ENCODE data around the gene CTSH. TPM values are rescaled to one million over a fixed set of nuclear protein-coding genes. Genes with fewer than 3 reads are reported as not detected.

The CTSH gene
- total RNA-seq, 2 donors from 2014 or later = 61.9 to 101 TPM

DNA sequence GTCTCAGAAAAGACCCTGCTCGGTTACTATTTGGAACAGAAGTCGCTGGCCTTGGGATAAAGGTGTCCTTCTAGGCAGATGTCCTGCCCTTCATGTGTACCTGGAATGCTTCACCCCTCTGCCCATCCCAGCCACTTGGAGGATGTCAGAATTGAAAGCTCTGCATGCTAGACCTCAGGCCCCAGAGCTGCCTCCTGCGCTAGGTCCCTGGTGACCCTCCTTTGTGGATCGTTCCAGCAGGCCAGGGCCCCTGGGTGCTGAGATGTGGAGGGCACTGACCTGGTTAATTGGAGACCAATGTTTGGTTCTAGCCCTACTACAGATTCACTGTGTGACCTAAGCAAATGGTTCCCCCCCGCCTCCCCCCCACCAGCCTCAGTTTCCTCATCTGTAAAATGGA lies 2.7 kb upstream of the CTSH start:
- Histone ChIP-seq H3K36me3 (ENCODE audit: control insufficient read depth, insufficient read depth, low read length) (no peaks in the 10 kb centered on the region), H3K27ac (ENCODE audit: low read depth, low read length) (no peak overlapping the region), H3K4me1 (ENCODE audit: control insufficient read depth, insufficient read depth, low read length) (peaks cover 9% of the 10 kb centered on the region), H3K9me3 (ENCODE audit: control insufficient read depth, low read length) (no peaks in the 10 kb centered on the region), H3K9ac (ENCODE audit: extremely low read depth, low read length, poor library complexity, severe bottlenecking) (no peak overlapping the region), H3K27me3 (ENCODE audit: control insufficient read depth, insufficient read depth, low read length, poor library complexity, severe bottlenecking) (peaks cover 8% of the 10 kb centered on the region), H3K4me3 (ENCODE audit: low read length) (no peak overlapping the region)
- TF ChIP-seq, protein P1, sequence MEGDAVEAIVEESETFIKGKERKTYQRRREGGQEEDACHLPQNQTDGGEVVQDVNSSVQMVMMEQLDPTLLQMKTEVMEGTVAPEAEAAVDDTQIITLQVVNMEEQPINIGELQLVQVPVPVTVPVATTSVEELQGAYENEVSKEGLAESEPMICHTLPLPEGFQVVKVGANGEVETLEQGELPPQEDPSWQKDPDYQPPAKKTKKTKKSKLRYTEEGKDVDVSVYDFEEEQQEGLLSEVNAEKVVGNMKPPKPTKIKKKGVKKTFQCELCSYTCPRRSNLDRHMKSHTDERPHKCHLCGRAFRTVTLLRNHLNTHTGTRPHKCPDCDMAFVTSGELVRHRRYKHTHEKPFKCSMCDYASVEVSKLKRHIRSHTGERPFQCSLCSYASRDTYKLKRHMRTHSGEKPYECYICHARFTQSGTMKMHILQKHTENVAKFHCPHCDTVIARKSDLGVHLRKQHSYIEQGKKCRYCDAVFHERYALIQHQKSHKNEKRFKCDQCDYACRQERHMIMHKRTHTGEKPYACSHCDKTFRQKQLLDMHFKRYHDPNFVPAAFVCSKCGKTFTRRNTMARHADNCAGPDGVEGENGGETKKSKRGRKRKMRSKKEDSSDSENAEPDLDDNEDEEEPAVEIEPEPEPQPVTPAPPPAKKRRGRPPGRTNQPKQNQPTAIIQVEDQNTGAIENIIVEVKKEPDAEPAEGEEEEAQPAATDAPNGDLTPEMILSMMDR (conservative IDR thresholded peaks at IDR 0.05) = no peak
- no peak for DNase-seq
- H3K9me3 Mint-ChIP-seq = no peaks in the 10 kb centered on the region
- WGBS, 2 experiments (ENCODE audit: insufficient coverage in 1 of 2, insufficient read length in 1 of 2) = 87 to 99% methylated on average over 3 to 4 of the region's 5 CpGs
- no peaks in the 10 kb centered on the region for H3K36me3 Mint-ChIP-seq (ENCODE audit: low read depth)
- peaks cover 39% of the 10 kb centered on the region for H3K4me1 Mint-ChIP-seq
- H3K4me3 Mint-ChIP-seq = no peak overlapping the region
- H3K27ac Mint-ChIP-seq = no peak overlapping the region
- H3K27me3 Mint-ChIP-seq (ENCODE audit: insufficient read depth) = peaks cover 27% of the 10 kb centered on the region

DNA sequence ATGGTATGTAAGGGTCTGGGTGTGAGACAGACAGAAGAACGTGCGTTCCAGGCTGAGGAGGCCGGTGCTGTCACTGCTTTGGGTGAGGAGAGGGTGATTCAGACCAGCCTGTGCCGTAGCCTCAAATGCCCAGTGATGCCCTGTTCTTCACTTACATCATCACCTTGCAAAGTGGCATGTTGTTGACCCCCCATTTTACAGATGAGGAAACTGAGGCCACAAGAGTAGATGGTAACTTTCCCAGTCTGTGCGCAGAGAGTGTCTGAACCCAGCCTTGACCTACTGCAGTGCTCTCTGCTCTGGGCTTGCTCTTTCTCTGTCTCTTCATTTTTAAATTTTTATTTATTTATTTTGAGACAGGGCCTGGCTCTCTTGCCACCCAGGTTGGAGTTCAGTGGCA lies 1.6 kb upstream of the CTSH start:
- no peaks in the 10 kb centered on the region for H3K36me3 Mint-ChIP-seq (ENCODE audit: low read depth)

GRCh38 chr15:78944202-78944625 lies 632 bp downstream of the CTSH start:
- Mint-ChIP-seq H3K27me3 (ENCODE audit: insufficient read depth) (peaks cover 27% of the 10 kb centered on the region), H3K4me3 (peak overlapping the region; percentile 69), H3K27ac (peak overlapping the region; percentile 30), H3K36me3 (ENCODE audit: low read depth) (no peaks in the 10 kb centered on the region), H3K4me1 (peaks cover 18% of the 10 kb centered on the region), H3K9me3 (peaks cover 2% of the 10 kb centered on the region)
- TF ChIP-seq, protein P1 (conservative IDR thresholded peaks at IDR 0.05) = no peak
- Histone ChIP-seq H3K36me3 (ENCODE audit: control insufficient read depth, insufficient read depth, low read length) (no peaks in the 10 kb centered on the region), H3K4me3 (ENCODE audit: low read length) (peak overlapping the region; percentile 82), H3K27me3 (ENCODE audit: control insufficient read depth, insufficient read depth, low read length, poor library complexity, severe bottlenecking) (peaks cover 8% of the 10 kb centered on the region), H3K4me1 (ENCODE audit: control insufficient read depth, insufficient read depth, low read length) (peaks cover 9% of the 10 kb centered on the region), H3K9ac (ENCODE audit: extremely low read depth, low read length, poor library complexity, severe bottlenecking) (peak overlapping the region; percentile 41), H3K9me3 (ENCODE audit: control insufficient read depth, low read length) (no peaks in the 10 kb centered on the region), H3K27ac (ENCODE audit: low read depth, low read length) (no peak overlapping the region)
- 62 to 64% methylated on average over 10 to 12 of the region's 12 CpGs for whole genome bisulfite sequencing, 2 experiments (ENCODE audit: insufficient coverage in 1 of 2, insufficient read length in 1 of 2)
- no peak for DNase-seq

More for the DNA sequence above, 1.6 kb upstream of the CTSH start:
- Histone ChIP-seq H3K4me1 (ENCODE audit: control insufficient read depth, insufficient read depth, low read length) (peaks cover 9% of the 10 kb centered on the region), H3K27ac (ENCODE audit: low read depth, low read length) (no peak overlapping the region), H3K4me3 (ENCODE audit: low read length) (no peak overlapping the region), H3K36me3 (ENCODE audit: control insufficient read depth, insufficient read depth, low read length) (no peaks in the 10 kb centered on the region), H3K9ac (ENCODE audit: extremely low read depth, low read length, poor library complexity, severe bottlenecking) (no peak overlapping the region), H3K9me3 (ENCODE audit: control insufficient read depth, low read length) (no peaks in the 10 kb centered on the region), H3K27me3 (ENCODE audit: control insufficient read depth, insufficient read depth, low read length, poor library complexity, severe bottlenecking) (peaks cover 8% of the 10 kb centered on the region)
- Mint-ChIP-seq H3K4me3 (no peak overlapping the region), H3K9me3 (no peaks in the 10 kb centered on the region), H3K27me3 (ENCODE audit: insufficient read depth) (peaks cover 30% of the 10 kb centered on the region), H3K27ac (no peak overlapping the region), H3K4me1 (peaks cover 31% of the 10 kb centered on the region)
- DNase-seq = no peak
- WGBS, 2 experiments (ENCODE audit: insufficient coverage in 1 of 2, insufficient read length in 1 of 2) = 93 to 94% methylated on average over 4 to 5 of the region's 5 CpGs
- TF ChIP-seq, protein P1 (conservative IDR thresholded peaks at IDR 0.05) = no peak

All from endodermal cell (in vitro differentiated cells).